H4 (cell line): ENCODE measurements around the gene TTC22. TPM values are rescaled to one million over a fixed set of nuclear protein-coding genes. Genes with fewer than 3 reads are reported as not detected.
A peak's percentile ranks its signal among the peaks of the same experiment; 100 is the strongest.
"Not testable (repeated sequence)": the region's sequence is repeated elsewhere in the genome, so short reads cannot be mapped to it uniquely, and the experiment has no call there.

Experiments used
- DNase-seq: peaks from one replicate; pipeline ENCODE4 v3.0.0-alpha.2; 2015; ENCODE audit warnings: low spot score
- total RNA-seq: library from RNA; depleted of rRNA; stranded (reverse); fragments of >200 nt; shearing (Covaris generic); gene quantifications from 2 replicates; pipeline ENCODE4 v1.2.3, GENCODE V29; 2014

TTC22 gene
- total RNA-seq, 1 experiment from 2014 or later: not detected

GRCh38 chr1:54786778-54787177 lies 14.3 kb downstream of the TTC22 start:
- DNase-seq: no peak

DNA sequence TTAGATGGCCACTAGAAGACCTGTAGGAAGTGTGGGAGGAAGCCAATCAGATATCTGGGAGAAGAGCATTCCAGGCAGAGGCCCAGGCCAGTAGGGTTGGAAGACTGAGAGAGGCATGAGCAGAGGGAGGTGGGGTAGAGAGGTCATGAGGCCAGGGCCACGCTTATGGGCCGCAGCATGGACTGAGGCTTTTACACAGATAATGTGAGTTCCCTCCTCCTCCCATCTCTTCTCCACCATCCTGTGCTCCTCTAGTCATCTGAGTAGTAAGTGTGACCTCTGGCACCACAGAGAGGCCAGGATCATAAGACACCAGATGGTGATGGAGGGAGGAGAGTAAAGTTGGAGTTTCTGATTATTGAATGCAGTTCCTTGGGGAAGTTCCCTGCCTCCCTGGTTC lies 17.1 kb downstream of the TTC22 start:
- no peak for DNase-seq

DNA sequence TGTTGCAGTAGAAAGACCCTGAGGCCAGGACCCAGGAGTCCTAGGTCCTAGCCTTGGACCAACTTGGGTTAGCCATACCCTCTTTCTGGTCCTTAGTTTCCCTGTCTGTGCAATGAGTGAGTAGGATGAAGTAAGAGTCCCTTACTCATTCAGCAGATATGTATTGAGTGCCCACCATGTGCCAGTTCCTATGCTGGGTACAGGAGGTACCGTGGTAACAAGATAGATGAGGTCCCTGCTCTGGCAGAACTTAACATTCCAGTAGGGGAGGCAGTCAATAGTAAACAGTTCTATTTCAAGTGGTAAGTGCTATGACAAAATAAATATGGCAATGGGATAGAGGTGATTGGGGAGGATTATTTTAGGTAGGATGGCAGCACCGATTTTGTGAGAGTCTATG lies 18.5 kb downstream of the TTC22 start:
- no peak for DNase-seq

DNA sequence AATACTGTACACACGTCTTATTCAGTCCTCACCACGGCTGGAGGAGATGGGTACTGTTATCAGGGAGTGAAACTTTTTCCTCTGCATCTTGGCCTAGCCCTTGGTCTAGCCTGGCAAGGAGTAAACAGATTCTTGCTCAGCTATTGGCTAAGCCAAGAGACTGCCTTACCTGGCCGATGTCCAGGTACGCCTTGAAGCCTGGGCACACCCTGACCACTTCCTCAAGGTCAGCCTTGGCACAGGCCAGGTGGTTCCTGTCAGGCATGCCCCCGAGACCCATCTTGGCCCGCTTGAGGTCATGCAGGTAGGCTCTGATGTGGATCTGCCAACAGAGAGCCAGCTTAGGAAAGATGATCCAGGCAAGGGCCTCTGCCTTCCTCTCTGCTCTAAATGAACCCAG lies 19.0 kb downstream of the TTC22 start:
- DNase-seq: no peak

DNA sequence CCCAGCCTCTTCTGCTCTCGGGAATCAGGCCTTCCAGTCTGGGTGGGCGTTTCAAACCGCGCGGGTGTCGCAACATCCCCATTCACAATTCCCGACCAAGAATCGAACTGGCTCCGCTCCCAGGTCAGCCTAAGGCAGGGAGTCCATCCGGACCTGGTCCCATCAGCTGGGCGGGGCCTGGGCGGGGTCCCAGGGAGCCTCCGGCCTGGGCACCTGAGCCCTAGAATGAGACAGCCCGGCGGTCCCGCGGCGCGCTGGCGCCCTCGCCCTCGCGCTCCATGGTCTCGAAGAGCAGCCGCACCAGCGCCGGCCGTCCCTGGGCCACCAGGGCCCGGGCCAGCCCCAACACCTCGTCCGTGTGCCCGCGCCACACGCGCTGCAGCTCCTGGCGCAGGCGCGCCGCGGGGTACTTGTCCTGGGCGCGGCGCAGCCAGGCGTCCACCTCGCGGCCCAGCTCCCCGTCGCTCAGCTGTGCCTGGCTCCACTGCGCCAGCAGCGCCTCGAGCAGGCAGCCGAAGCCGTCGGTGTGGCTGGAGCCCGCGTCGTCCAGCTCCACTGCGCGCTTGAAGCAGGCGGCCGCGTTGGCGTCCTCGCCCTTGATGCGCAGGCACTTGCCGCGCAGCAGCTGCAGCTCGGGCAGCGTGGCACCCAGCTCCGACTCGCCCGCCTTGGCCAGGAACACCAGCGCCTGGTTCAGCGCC lies 19.9 kb downstream of the TTC22 start:
- no peak for DNase-seq

DNA sequence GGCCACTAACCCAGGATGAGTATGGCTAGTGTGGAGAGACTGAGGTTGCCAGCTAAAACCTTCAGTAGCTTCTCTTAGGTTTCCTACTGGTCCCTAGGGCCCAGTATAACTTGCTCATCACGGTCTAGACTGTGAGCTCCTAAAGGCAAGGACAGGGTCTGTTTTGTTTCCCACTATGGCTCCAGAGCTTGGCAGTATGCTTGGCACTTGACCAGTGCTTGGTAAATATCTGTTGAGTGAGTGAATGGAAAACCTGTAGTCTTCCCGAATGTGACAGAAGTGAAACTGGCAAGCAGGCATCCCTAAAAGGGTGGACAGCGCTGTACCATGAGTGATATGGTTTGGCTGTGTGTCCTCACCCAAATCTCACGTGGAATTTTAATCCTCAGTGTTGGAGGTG lies 23.7 kb downstream of the TTC22 start:
- DNase-seq: no peak

DNA sequence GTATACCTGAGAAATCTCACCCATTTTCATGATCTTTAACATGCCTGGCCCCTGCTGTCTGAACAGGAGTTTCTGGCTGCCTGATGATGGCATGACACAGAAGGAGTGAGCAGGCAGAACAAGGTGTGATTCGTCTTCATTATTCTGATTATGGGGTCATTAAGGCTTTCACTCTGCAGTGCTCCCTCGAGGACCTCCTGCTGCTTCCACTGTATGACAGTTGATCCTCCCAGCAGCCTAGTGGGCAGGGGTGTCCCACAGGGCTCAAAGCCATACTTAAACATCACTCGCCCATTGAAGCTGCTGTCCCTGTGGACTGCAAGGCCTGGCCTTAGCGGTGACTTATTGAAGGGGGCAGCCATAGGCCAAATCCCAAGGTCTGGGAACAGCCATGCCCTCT lies 24.1 kb downstream of the TTC22 start:
- DNase-seq: no peak

DNA sequence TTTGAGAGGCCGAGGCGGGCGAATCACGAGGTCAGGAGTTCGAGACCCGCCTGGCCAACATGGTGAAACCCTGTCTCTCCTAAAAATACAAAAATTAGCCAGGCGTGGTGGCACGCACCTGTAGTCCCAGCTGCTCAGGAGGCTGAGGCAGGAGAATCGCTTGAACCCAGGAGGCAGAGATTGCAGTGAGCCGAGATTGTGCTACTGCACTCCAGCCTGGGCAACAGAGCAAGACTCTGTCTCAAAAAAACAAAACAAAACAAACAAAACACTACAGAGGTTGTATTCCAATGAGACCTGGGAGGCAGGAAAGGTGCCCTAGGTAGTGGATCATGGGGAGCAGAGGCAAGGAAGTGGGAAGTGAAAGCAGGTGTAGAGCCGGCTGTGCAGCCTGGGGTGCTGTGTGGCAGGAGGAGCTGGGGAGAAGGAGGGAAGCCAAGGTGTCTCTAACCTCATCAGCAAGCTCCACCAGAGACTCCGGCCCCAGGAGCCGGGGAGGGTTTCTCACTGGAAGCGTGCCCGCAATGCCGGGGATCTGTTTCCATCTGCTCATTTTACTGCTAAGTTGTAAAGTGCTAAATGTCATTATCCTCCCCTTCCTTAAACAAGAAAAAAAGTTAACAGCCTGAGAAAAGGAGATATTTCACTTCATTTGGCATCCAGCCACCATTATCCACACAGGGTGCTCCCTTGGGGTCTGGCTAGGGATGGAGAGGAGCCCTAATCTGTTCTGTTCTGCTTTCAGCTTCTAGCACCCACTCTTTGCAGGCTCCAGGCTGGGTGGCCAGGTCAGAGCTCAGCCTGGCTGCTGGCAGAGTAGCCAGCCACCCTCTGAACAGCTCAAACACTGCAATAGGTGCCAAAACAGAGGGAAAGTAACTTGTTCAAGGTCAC lies 25.0 kb downstream of the TTC22 start:
- not testable (repeated sequence) for DNase-seq

DNA sequence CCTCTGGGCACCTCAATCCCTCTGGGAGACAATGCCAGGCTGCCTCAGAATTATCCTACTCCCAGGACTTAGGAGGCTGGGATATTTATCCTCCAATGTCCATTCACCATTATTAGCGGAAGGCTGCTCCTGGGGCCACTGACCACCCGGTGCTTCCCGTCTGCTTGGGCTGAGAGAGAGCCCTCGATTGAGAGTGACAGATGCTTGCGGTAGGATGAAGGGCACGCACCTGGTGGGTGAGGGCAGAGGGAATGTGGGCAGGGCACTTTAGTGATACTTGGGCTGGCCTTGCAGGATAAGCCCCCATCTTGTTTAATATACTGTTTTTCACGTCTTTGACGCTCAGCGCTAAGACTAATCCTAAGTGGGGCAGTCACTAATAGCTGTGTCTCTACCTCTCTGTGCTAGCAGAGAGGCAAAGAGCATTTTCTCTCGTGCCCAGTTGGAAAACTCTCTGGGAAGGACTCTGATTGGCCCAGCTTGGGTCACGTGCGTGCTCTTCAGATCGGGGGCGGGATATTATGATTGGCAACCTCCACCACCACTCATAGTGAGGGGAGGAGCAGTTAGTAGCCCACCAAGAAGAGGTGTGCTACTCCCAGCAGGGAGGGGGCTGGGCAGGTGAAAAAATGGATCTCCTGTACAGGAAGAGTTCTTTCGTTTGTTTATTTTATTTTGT lies 26.2 kb downstream of the TTC22 start:
- DNase-seq: peak; percentile 50

DNA sequence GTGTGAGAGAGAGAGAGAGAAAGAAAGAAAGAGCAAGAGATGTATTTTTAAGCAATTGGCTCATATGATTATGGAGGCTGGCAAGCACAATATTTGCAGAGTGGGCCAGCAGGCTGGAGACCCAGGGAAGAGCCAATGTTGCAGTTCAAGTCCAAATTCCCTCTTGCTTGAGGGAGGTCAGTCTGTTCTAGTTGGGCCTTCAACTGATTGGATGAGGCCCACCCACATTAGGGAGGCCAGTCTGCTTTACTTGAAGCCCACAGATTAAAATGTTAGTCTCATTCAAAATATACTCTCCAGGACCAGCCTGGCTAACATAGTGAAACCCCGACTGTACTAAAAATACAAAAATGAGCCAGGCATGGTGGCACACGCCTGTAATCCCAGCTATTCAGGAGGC lies 28.2 kb downstream of the TTC22 start:
- no peak for DNase-seq

DNA sequence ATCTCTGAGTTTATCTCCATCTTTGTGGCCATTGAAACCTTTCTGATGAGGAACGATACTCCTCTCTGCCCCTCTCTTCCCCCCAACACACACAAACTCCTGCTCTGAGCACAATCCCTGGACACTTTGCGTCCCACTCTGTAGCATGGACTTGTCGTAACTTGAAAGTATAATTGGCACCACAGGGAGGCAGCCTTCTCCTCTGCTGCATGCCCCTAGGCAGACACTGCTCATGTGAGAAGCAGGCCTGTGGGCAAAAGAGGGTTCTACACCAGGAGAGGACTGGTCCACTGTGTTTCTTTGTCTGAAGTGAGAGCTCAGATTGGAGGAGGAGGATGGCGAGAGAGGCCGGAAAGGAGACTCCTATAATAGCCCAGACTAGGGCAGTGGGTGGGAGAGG lies 33.0 kb downstream of the TTC22 start:
- DNase-seq: no peak

DNA sequence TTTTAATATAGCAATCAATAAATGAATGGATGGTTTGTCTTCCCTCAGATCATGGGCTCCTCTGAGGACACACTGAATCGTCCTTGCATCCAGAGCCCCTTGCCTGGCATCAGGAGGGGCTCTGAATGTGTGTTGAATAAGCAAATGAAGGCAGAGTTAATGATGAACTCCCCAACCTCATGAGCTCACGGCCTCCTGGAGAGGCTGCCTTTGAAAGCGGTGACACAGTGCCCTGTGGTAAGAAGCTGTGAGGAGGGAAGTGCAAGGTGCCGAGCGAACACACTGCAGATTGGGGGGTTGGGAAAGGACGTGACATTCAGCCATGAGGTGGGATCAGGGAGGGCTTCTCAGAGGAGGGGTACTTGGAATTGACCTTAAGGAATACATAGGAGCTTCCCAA lies 33.6 kb downstream of the TTC22 start:
- no peak for DNase-seq

DNA sequence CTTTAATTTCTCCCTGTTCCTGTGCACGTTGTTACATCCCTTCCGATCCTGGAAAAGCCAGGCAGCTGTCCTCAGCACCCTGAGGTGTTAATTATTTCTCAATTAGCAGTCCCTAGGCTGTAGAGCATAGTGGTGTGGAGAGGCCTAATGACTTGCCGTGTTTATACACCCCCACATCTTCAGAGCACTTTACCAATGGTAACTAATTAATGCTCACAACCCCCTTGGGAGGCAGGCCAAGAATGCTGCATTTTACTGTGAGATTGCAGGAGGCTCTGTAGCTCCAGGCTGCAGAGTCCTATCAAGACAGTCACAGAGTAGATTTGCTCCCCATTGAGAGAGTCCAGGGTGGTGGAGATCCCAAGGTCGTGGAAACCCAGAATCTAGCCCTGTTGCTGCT lies 34.4 kb downstream of the TTC22 start:
- DNase-seq: no peak

DNA sequence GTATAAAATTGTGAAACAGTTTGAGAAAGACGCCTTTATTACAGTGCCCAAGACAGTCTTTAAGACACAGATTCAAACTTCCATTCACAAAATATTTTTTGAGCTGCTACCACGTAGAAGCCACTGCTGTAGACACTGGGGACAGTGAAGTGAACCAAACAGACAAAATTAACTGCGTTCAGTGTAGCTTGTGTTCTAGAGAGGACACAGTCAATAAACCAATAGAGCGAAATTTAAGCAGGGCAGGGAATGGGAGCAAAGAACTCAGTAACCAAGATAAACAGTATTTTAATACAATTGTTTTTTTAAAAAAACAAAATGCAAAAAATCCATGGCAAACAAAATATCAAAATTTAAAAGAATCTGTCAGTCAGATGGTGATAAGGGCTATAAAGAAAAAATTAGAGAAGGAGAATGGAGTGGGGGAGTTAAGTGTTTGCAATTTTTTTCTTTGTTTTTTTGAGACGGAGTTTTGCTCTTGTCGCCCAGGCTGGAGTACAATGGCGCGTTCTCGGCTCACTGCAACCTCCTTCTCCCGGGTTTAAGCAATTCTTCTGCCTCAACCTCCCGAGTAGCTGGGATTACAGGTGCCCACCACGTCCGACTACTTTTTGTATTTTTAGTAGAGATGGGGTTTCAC lies 36.1 kb downstream of the TTC22 start:
- no peak for DNase-seq

DNA sequence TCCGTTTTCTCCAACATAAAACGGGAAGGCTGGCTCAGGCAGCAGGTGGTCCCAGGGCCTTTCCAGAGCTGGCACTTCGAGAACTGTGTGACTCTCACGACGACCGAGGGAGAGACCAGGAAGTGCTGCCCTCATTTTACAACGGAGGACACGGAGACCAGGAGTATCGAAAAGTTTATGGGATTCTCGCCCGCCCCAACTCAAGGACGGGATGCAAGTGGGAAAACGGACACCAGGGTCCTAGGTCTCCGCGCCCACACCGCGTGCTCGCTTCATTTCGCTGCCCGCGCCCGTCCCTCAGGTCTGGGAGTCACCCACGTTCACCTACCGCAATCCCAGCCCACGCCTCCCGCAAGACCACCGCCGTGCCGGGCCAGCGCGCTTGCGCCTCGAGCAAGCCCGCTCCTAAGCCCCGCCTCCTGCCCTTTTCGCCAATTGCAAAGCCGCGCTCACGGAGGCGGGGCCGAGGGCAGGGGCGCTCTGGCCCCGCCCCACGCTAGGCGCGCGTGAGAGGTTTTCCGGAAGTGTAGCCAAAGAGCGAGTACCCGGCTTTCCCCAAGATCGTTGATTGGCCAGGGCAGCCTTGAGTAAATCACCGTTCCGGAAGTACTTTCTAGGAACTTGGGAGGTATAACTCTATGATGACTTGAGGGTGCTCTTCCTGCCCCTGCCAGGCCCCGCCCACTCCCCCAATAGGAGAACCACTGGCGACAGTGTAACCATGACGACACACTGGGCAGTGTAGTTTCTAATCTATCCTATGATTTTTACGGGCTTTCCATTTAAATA lies 36.8 kb downstream of the TTC22 start, which contains the start of gene PARS2:
Gene PARS2, minus strand, starts transcription at position 391 of the 789 bp plus-strand sequence. CDS start 5,362 bp downstream, outside the sequence.
- peak; percentile 100 for DNase-seq

GRCh38 chr1:54763816-54764132 lies 37.3 kb downstream of the TTC22 start:
- DNase-seq: no peak

DNA sequence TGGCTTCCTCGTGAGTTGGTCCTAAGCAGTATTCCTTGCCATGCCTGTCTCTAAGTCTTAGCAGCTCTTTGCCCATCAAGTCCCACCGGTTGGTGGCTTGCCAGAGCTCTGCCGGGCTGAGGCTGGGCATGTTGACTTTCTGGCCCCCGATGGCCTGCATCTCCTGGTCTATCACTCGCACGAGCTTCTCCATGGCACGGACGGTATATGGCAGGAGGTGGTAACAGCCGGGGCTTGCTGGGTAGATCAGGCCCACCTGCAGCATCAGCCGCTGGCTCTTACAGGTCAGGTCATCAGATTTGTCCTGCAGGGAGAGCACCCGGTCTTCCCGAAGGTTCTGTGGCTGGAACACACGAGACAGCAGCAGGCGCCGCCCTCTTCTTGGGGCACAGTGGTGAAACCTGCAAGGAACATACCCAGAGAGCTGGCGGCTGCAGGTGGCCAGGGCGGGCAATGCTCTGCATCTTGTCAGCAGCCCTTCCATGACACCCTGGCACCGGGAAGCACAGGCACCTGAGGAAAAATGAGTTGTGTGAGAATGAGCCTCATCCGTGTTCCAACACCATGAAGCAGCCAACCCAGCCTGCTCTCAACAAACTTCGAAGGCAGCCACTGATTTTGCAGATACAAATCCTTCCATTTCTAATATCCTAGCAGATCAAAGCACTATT lies 42.3 kb downstream of the TTC22 start:
- no peak for DNase-seq

- DNase-seq: no peak
Measured at GRCh38 chr1:54757833-54758232, 43.3 kb downstream of the TTC22 start.

- no peak for DNase-seq
Measured at GRCh38 chr1:54754486-54755285, 46.4 kb downstream of the TTC22 start.

GRCh38 chr1:54754045-54754444 lies 47.1 kb downstream of the TTC22 start:
- no peak for DNase-seq
